ENCODE data around the gene ATP10B. TPM values are rescaled to one million over a fixed set of nuclear protein-coding genes. Genes with fewer than 3 reads are reported as not detected.

ATP10B gene
- total RNA-seq, 1 donor, result not detected

- no peak for TF ChIP-seq CTCF (IDR thresholded peaks at IDR 0.05; ENCODE audit: insufficient read depth, low read length)
- no peak overlapping the region for H3K4me3 ChIP-seq (ENCODE audit: low read depth, low read length)
- no peak for DNase-seq (ENCODE audit: low read depth)
Measured at GRCh38 chr5:160679567-160680309, 172.3 kb downstream of the ATP10B start.

- no peak for TF ChIP-seq CTCF (IDR thresholded peaks at IDR 0.05; ENCODE audit: insufficient read depth, low read length)
- no peak overlapping the region for H3K4me3 ChIP-seq (ENCODE audit: low read depth, low read length)
- no peak for DNase-seq (ENCODE audit: low read depth)
Measured at GRCh38 chr5:160675988-160676387, 176.0 kb downstream of the ATP10B start.

- no peak for DNase-seq (ENCODE audit: low read depth)
- no peak overlapping the region for H3K4me3 ChIP-seq (ENCODE audit: low read depth, low read length)
- no peak for TF ChIP-seq CTCF (IDR thresholded peaks at IDR 0.05; ENCODE audit: insufficient read depth, low read length)
Measured at GRCh38 chr5:160674901-160675300, 177.1 kb downstream of the ATP10B start.

GRCh38 chr5:160672521-160672920 lies 179.5 kb downstream of the ATP10B start:
- no peak overlapping the region for H3K4me3 ChIP-seq (ENCODE audit: low read depth, low read length)
- TF ChIP-seq CTCF (IDR thresholded peaks at IDR 0.05; ENCODE audit: insufficient read depth, low read length), result no peak
- no peak for DNase-seq (ENCODE audit: low read depth)

- no peak overlapping the region for H3K4me3 ChIP-seq (ENCODE audit: low read depth, low read length)
- no peak for DNase-seq (ENCODE audit: low read depth)
- no peak for TF ChIP-seq CTCF (IDR thresholded peaks at IDR 0.05; ENCODE audit: insufficient read depth, low read length)
Measured at GRCh38 chr5:160668356-160668755, 183.7 kb downstream of the ATP10B start.

- H3K4me3 ChIP-seq (ENCODE audit: low read depth, low read length), result no peak overlapping the region
- no peak for TF ChIP-seq CTCF (IDR thresholded peaks at IDR 0.05; ENCODE audit: insufficient read depth, low read length)
- DNase-seq (ENCODE audit: low read depth), result no peak
Measured at GRCh38 chr5:160667160-160667559, 184.9 kb downstream of the ATP10B start.

GRCh38 chr5:160665460-160665859 lies 186.6 kb downstream of the ATP10B start:
- TF ChIP-seq CTCF (IDR thresholded peaks at IDR 0.05; ENCODE audit: insufficient read depth, low read length), result no peak
- H3K4me3 ChIP-seq (ENCODE audit: low read depth, low read length), result no peak overlapping the region
- DNase-seq (ENCODE audit: low read depth), result no peak

Measured in fibroblast of the aortic adventitia (primary cell).